Activated T-cell treated with anti-CD3 and anti-CD28 coated beads, Interleukin-2, amount 50 U/mL, for 48 hours (primary cell): Measurements from ENCODE around the gene F13B.
"Not testable (repeated sequence)": the region's sequence is repeated elsewhere in the genome, so short reads cannot be mapped to it uniquely, and the experiment has no call there.

Source experiments
- DNase-seq, 2 experiments: peaks; one replicate each; pipeline ENCODE4 v3.0.0-alpha.2; 2020

Gene F13B

GRCh38 chr1:197041486-197042353 lies 25.3 kb downstream of the F13B start:
- no peak for DNase-seq

GRCh38 chr1:197036861-197037260 lies 30.2 kb downstream of the F13B start:
- DNase-seq, result no peak

GRCh38 chr1:197034631-197035339 lies 32.3 kb downstream of the F13B start:
- not testable (repeated sequence) for DNase-seq

GRCh38 chr1:197029749-197030148 lies 37.3 kb downstream of the F13B start:
- no peak for DNase-seq

- DNase-seq, result no peak
These were observed 39.7 kb downstream of the F13B start for GRCh38 chr1:197027359-197027758.

- DNase-seq, result no peak
These were observed 42.6 kb downstream of the F13B start for GRCh38 chr1:197024460-197024859.

GRCh38 chr1:197021716-197022115 lies 45.3 kb downstream of the F13B start:
- DNase-seq, result no peak

GRCh38 chr1:197017558-197018146 lies 49.4 kb downstream of the F13B start:
- DNase-seq, result no peak

- no peak for DNase-seq
These were observed 50.3 kb downstream of the F13B start for GRCh38 chr1:197016751-197017150.

GRCh38 chr1:197013234-197013633 lies 53.8 kb downstream of the F13B start:
- DNase-seq, result no peak

- DNase-seq, result no peak
These were observed 55.4 kb downstream of the F13B start for GRCh38 chr1:197011614-197012013.

- DNase-seq, result no peak
These were observed 58.2 kb downstream of the F13B start for GRCh38 chr1:197008861-197009260.

GRCh38 chr1:197003132-197003531 lies 63.9 kb downstream of the F13B start:
- DNase-seq, result no peak

- no peak for DNase-seq
These were observed 65.2 kb downstream of the F13B start for GRCh38 chr1:197001828-197002227.

GRCh38 chr1:196997423-196997822 lies 69.6 kb downstream of the F13B start:
- no peak for DNase-seq

GRCh38 chr1:196993916-196994315 lies 73.1 kb downstream of the F13B start:
- no peak for DNase-seq

- not testable (repeated sequence) for DNase-seq
These were observed 75.0 kb downstream of the F13B start for GRCh38 chr1:196991919-196992651.
